Keratinocyte (primary cell): ENCODE results near the gene FPR1. TPM values are rescaled to one million over a fixed set of nuclear protein-coding genes. Genes with fewer than 3 reads are reported as not detected.

Experiments used
- DNase-seq: peaks from one replicate; pipeline ENCODE4 v3.0.0-alpha.2; 2011; ENCODE audit warnings: low read depth, missing footprints, low spot score
- FAIRE-seq: peaks from 2 replicates; lab custom pipeline; 2011; peaks lifted over from hg19 to GRCh38; lab: Jason Lieb, UNC
- H2AFZ ChIP-seq: 2 replicates; pipeline ENCODE4 v1.6.0; 2012; ENCODE audit warnings: low read length, control low read depth, inconsistent platforms; ENCODE audit not compliant: control insufficient read depth
- H3K27ac ChIP-seq: 2 replicates; pipeline ENCODE4 v1.5.1; 2011; ENCODE audit warnings: low read length; ENCODE audit not compliant: control insufficient read depth, insufficient read depth
- H3K27me3 ChIP-seq: 3 replicates; pipeline ENCODE4 v1.6.0; 2011; ENCODE audit warnings: low read length; ENCODE audit not compliant: control insufficient read depth, insufficient read depth; ENCODE audit errors: extremely low read depth
- H3K36me3 ChIP-seq, 2 experiments: 2 replicates in 1 of 2; 3 replicates in 1 of 2; pipeline ENCODE4 v1.5.1; 2011; ENCODE audit warnings: low read length in 2 of 2, mild to moderate bottlenecking in 1 of 2; ENCODE audit not compliant: control insufficient read depth in 2 of 2, insufficient read depth in 2 of 2; ENCODE audit errors: extremely low read depth in 1 of 2
- H3K4me1 ChIP-seq: 3 replicates; pipeline ENCODE4 v1.5.1; 2011; ENCODE audit warnings: low read length; ENCODE audit not compliant: control insufficient read depth, insufficient read depth; ENCODE audit errors: extremely low read depth
- H3K4me2 ChIP-seq: 3 replicates; pipeline ENCODE4 v1.6.0; 2011; ENCODE audit warnings: low read depth, low read length; ENCODE audit not compliant: control insufficient read depth, insufficient read depth; ENCODE audit errors: extremely low read depth
- H3K4me3 ChIP-seq, 3 experiments: fragments of 200-600 bp in 1 of 3; sonication (generic) in 1 of 3; 2 replicates in 2 of 3; 3 replicates in 1 of 3; pipeline ENCODE4 v1.5.1; 2011 to 2016; ENCODE audit warnings: low read length in 3 of 3, mild to moderate bottlenecking in 3 of 3, control low read depth in 2 of 3, inconsistent platforms in 1 of 3, low read depth in 1 of 3, mixed read lengths in 1 of 3, mixed run types in 1 of 3, moderate library complexity in 1 of 3; ENCODE audit not compliant: control insufficient read depth in 2 of 3, insufficient read depth in 2 of 3; ENCODE audit errors: extremely low read depth in 1 of 3
- H3K79me2 ChIP-seq: 2 replicates; pipeline ENCODE4 v1.6.0; 2012; ENCODE audit warnings: low read length; ENCODE audit not compliant: control insufficient read depth, insufficient read depth
- H3K9ac ChIP-seq: 3 replicates; pipeline ENCODE4 v1.6.0; 2011; ENCODE audit warnings: low read length; ENCODE audit not compliant: control insufficient read depth, insufficient read depth; ENCODE audit errors: extremely low read depth
- H3K9me1 ChIP-seq: 3 replicates; pipeline ENCODE4 v1.6.0; 2011; ENCODE audit warnings: low read length; ENCODE audit not compliant: control insufficient read depth, insufficient read depth; ENCODE audit errors: extremely low read depth
- H3K9me3 ChIP-seq: 2 replicates; pipeline ENCODE4 v1.5.1; 2012; ENCODE audit warnings: low read depth, low read length; ENCODE audit not compliant: control insufficient read depth
- H4K20me1 ChIP-seq: 3 replicates; pipeline ENCODE4 v1.6.0; 2011; ENCODE audit warnings: low read length; ENCODE audit not compliant: control insufficient read depth, insufficient read depth; ENCODE audit errors: extremely low read depth
- EZH2 ChIP-seq: IDR thresholded peaks from one replicate; pipeline ENCODE4 v1.6.1; 2012; ENCODE audit warnings: inconsistent platforms, mild to moderate bottlenecking, low read length, moderate library complexity
- dilution Hi-C: fragments of 300-500 bp; cut with MboI; formaldehyde crosslinking; loops from one replicate; pipeline ENCODE4 v1.7.0; 2020; ENCODE audit warnings: low sequenced_read_pairs; ENCODE audit not compliant: extremely low pct_ligation_motif_present
- polyA plus RNA-seq, 5 experiments: library from polyadenylated mRNA; depleted of rRNA in 3 of 5; stranded (reverse) in 3 of 5; stranded (forward) in 1 of 5; unstranded in 1 of 5; fragments of >200 nt; gene quantifications; 1 replicate in 1 of 5; 2 replicates in 3 of 5; 3 replicates in 1 of 5; pipeline versions ENCODE4 v1.2.1 to v1.2.3, GENCODE V29; 2011 to 2012; ENCODE audit warnings: missing spikeins in 2 of 5, low read depth in 1 of 5, low replicate concordance in 1 of 5
- TF ChIP-seq, protein P1 (sequence below), 3 experiments: IDR thresholded peaks in 1 of 3; conservative IDR thresholded peaks in 1 of 3; optimal IDR thresholded peaks in 1 of 3; 2 replicates in 2 of 3; 3 replicates in 1 of 3; pipeline versions ENCODE3 to v1.5.1; 2011; ENCODE audit warnings: low read length in 3 of 3, mild to moderate bottlenecking in 3 of 3, moderate library complexity in 2 of 3, control low read depth in 1 of 3, inconsistent platforms in 1 of 3; ENCODE audit not compliant: insufficient read depth in 2 of 3; ENCODE audit errors: extremely low read depth in 1 of 3

The FPR1 gene
- polyA plus RNA-seq, 1 donor (not counting 4 experiments of a cell fraction or from before 2014, with no cell fraction given), result 2.4 TPM

DNA sequence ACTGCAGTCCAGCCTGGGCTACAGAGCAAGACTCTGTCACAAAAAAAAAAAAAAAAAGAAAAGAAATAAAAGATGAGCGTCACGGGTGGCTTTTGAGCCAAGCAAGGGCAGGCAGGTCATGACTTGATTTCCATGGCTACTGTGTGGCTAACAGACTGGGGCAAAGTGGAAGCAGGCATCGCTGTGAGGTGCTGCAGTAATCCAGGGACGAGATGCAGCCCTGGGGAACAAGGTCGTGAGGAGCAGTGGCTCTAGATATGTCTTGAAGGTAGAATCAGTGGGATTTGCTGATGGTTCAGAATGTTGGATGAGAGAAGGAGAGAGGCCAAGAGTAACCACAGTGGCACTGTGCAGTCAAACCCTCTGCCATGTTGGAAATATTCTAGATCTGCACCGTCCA is 42.1 kb downstream of the FPR1 start:
- H3K9me3 ChIP-seq, result no peaks in the 10 kb centered on the region
- DNase-seq, result no peak
- no peak overlapping the region for H2AFZ ChIP-seq
- no peak overlapping the region for H3K4me2 ChIP-seq
- TF ChIP-seq EZH2, result no peak
- TF ChIP-seq, protein P1, sequence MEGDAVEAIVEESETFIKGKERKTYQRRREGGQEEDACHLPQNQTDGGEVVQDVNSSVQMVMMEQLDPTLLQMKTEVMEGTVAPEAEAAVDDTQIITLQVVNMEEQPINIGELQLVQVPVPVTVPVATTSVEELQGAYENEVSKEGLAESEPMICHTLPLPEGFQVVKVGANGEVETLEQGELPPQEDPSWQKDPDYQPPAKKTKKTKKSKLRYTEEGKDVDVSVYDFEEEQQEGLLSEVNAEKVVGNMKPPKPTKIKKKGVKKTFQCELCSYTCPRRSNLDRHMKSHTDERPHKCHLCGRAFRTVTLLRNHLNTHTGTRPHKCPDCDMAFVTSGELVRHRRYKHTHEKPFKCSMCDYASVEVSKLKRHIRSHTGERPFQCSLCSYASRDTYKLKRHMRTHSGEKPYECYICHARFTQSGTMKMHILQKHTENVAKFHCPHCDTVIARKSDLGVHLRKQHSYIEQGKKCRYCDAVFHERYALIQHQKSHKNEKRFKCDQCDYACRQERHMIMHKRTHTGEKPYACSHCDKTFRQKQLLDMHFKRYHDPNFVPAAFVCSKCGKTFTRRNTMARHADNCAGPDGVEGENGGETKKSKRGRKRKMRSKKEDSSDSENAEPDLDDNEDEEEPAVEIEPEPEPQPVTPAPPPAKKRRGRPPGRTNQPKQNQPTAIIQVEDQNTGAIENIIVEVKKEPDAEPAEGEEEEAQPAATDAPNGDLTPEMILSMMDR (optimal IDR thresholded peaks at IDR 0.05 in 1 of 3, IDR thresholded peaks at IDR 0.05 in 1 of 3, conservative IDR thresholded peaks at IDR 0.05 in 1 of 3; ENCODE audit: extremely low read depth in 1 of 3, insufficient read depth in 2 of 3, low read length in 3 of 3), result no peak
- H3K79me2 ChIP-seq, result no peaks in the 10 kb centered on the region
- no peak overlapping the region for H3K27ac ChIP-seq
- H4K20me1 ChIP-seq, result no peaks in the 10 kb centered on the region
- peaks cover 3% of the 10 kb centered on the region for H3K4me1 ChIP-seq
- no peak overlapping the region for H3K9ac ChIP-seq
- dilution Hi-C loops, result no loop called here
- peaks cover 4% of the 10 kb centered on the region for H3K27me3 ChIP-seq
- no peak overlapping the region for H3K4me3 ChIP-seq
- H3K9me1 ChIP-seq, result no peaks in the 10 kb centered on the region
- peaks cover 0 to 9% of the 10 kb centered on the region in 2 experiments for H3K36me3 ChIP-seq
- no peak for FAIRE-seq

DNA sequence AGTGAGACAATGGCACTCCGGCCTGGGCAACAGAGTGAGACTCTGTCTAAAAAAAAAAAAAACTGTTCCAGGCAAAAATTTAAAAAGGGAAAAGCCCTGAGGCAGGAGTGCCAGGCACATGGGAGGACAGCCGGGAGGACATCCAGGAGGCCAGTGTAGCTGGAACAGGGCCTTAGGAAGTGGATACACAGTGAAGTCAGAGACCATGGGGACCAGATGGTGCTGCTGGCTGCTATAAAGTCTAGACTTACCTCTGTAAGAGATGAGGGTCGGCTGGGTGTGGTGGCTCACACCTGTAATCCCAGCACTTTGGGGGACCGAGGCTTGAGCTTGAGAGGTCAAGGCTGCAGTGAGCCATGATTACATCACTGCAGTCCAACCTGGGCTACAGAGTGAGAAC is 42.9 kb downstream of the FPR1 start:
- Histone ChIP-seq H3K4me2 (no peak overlapping the region), H3K9me1 (no peaks in the 10 kb centered on the region), H3K9me3 (no peaks in the 10 kb centered on the region), H3K4me1 (peaks cover 3% of the 10 kb centered on the region), H3K4me3 (no peak overlapping the region), H2AFZ (no peak overlapping the region), H3K79me2 (no peaks in the 10 kb centered on the region), H3K27me3 (peaks cover 4% of the 10 kb centered on the region), H3K36me3 (peaks cover 0 to 9% of the 10 kb centered on the region in 2 experiments), H3K9ac (no peak overlapping the region), H3K27ac (no peak overlapping the region), H4K20me1 (no peaks in the 10 kb centered on the region)
- TF ChIP-seq, protein P1 (optimal IDR thresholded peaks at IDR 0.05 in 1 of 3, IDR thresholded peaks at IDR 0.05 in 1 of 3, conservative IDR thresholded peaks at IDR 0.05 in 1 of 3; ENCODE audit: extremely low read depth in 1 of 3, insufficient read depth in 2 of 3, low read length in 3 of 3), result no peak
- FAIRE-seq, result no peak
- DNase-seq, result no peak
- dilution Hi-C loops, result no loop called here
